Measurements from ENCODE around the gene STAB1.

STAB1 gene

GRCh38 chr3:52507359-52507758 lies 12.2 kb downstream of the STAB1 start:
- DNase-seq, result no peak

GRCh38 chr3:52509753-52510328 lies 14.7 kb downstream of the STAB1 start:
- no peak for DNase-seq

GRCh38 chr3:52511509-52511908 lies 16.4 kb downstream of the STAB1 start:
- DNase-seq, result no peak

DNA sequence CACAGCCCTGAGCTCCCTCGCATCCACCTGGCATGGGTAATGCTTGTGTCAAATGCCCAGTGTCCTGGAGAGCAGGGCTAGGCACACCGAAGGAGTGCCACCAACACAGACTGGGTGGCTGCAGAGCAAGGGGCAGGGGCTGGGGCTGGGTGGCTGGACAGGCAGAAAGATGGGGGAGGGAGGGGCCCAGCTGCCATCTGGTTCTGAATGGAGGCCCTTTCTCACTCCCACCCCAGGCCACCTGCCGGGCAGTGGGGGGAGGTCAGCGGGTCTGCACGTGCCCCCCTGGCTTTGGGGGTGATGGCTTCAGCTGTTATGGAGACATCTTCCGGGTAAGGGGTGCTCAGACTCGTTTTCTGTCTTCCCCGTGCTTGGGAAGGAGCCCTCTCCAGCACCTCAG lies 17.0 kb downstream of the STAB1 start:
- no peak for DNase-seq

- DNase-seq, result no peak
Measured at GRCh38 chr3:52512727-52513126, 17.6 kb downstream of the STAB1 start.

DNA sequence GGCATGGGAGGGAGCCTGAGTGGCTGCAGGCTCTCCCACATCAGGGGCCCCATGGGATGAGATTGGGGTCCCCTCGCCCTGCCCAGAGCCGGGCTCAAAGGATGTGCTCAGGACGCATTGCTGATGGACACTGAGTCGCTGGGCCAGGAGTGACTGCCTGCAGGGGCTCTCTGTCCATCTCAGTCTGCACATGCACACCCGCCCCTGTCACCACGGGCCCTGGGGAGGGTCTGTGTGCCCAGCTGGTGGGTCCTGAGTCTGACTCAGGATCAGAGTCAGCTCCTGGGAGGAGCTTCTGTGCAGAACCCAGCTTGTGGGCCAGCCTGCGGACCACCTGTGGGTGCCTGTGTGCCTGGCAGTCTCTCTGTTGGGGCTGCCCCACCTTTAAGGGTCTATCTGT lies 18.1 kb downstream of the STAB1 start:
- no peak for DNase-seq

DNA sequence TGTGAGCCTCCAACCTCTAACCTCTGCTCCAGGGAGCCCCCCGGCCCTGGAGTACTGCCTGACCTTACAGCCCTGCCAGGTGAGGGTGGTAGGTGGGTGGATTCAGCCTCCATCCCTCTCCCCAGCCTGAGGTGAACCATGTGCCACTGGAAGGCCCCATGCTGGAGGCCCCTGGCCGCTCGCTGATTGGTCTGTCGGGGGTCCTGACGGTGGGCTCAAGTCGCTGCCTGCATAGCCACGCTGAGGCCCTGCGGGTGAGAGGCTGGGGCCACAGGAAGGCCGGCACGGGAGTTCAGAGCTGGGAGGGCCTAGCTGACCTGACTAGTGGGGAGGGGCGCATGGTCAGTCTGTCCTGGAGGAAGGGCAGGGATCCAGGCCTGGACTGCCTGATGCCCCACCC lies 19.4 kb downstream of the STAB1 start:
- no peak for DNase-seq

- DNase-seq, result no peak
Measured at GRCh38 chr3:52515192-52515591, 20.1 kb downstream of the STAB1 start.

DNA sequence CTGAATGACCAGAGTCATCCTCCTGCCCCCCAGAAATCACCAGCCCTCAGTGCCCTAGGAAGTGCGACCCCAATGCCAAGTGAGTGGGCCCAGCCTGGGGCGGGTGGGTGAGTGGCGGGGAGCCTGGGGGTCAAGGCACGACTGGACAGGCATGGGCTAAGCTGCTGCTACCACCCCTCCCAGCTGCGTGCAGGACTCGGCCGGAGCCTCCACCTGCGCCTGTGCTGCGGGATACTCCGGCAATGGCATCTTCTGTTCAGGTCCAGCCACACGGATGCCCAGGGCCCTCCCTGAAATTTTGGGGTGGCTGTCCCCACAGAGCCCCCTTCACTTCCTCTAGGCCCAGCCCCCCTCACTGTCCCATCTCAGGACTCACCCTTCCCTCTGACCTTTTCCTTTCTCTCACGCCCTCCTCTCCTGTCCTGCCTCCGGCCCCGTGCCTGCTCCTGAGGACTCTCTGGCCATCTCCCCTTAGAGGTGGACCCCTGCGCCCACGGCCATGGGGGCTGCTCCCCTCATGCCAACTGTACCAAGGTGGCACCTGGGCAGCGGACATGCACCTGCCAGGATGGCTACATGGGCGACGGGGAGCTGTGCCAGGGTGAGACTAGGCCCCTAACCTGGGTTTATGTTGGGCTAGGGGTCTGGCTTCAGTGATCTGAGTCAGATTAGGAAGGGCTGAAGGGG lies 21.5 kb downstream of the STAB1 start:
- no peak for DNase-seq

GRCh38 chr3:52517796-52518722 lies 22.9 kb downstream of the STAB1 start:
- DNase-seq, result no peak

GRCh38 chr3:52518723-52519444 lies 23.7 kb downstream of the STAB1 start:
- no peak for DNase-seq

DNA sequence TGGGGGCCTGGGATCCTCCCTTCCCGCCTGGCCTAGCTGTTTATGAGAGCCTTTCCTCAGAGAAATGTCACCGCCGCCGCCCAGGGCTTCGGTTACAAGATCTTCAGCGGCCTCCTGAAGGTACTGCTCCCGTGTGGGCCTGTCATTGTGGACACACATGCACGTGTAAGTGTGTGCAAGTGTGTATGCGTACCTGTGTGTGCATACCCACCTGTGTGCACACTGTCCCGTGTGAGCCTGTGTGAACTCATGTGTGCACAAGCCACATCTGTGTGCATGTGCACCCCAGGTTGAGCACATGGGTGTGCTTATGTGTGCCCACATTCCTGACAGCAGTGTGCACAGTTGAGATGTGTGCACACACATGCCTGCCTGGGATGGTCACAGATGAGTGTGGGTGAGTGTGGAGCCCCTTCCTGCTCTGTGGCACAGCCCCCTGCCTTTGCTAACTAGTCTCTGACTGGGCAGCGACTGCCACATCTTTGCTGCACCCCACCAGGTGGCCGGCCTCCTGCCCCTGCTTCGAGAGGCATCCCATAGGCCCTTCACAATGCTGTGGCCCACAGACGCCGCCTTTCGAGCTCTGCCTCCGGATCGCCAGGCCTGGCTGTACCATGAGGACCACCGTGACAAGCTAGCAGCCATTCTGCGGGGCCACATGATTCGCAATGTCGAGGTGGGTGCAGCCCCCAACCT lies 24.5 kb downstream of the STAB1 start:
- no peak for DNase-seq

DNA sequence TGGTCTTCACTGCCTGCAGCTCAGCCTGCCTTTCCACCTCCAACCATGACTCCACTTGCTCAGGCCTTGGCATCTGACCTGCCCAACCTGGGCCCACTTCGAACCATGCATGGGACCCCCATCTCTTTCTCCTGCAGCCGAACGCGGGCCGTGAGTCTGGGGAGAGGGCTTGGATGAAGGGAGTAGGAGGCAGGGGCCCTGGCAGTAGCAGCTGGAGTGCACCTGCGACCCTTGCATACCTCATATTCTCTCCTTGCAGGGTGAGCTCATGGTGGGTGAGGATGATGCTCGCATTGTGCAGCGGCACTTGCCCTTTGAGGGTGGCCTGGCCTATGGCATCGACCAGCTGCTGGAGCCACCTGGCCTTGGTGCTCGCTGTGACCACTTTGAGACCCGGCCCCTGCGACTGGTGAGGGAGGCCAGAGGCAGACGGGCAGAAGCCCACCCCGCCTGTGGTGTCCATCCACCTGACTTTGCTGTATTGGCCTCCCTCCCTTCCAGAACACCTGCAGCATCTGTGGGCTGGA lies 25.1 kb downstream of the STAB1 start:
- no peak for DNase-seq

- DNase-seq, result no peak
Measured at GRCh38 chr3:52520716-52521487, 25.8 kb downstream of the STAB1 start.

GRCh38 chr3:52521488-52521824 lies 26.3 kb downstream of the STAB1 start:
- DNase-seq, result no peak

DNA sequence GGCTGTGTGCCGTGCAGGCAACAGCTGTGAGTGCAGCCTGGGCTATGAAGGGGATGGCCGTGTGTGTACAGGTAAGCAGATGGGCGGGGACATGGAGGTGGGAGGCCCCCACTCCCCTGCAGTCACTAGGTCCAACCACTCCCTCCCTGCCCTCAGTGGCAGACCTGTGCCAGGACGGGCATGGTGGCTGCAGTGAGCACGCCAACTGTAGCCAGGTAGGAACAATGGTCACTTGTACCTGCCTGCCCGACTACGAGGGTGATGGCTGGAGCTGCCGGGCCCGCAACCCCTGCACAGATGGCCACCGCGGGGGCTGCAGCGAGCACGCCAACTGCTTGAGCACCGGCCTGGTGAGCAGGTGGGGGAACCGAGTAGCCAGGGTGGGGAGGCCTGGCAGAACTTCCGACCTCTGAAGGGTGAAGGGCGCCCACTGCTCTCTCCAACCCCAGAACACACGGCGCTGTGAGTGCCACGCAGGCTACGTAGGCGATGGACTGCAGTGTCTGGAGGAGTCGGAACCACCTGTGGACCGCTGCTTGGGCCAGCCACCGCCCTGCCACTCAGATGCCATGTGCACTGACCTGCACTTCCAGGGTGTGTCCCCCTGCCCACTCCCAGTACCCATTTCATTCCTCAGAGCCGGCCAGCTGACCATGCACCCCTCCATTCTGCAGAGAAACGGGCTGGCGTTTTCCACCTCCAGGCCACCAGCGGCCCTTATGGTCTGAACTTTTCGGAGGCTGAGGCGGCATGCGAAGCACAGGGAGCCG lies 26.9 kb downstream of the STAB1 start:
- no peak for DNase-seq

- no peak for DNase-seq
Measured at GRCh38 chr3:52522651-52523251, 27.6 kb downstream of the STAB1 start.

DNA sequence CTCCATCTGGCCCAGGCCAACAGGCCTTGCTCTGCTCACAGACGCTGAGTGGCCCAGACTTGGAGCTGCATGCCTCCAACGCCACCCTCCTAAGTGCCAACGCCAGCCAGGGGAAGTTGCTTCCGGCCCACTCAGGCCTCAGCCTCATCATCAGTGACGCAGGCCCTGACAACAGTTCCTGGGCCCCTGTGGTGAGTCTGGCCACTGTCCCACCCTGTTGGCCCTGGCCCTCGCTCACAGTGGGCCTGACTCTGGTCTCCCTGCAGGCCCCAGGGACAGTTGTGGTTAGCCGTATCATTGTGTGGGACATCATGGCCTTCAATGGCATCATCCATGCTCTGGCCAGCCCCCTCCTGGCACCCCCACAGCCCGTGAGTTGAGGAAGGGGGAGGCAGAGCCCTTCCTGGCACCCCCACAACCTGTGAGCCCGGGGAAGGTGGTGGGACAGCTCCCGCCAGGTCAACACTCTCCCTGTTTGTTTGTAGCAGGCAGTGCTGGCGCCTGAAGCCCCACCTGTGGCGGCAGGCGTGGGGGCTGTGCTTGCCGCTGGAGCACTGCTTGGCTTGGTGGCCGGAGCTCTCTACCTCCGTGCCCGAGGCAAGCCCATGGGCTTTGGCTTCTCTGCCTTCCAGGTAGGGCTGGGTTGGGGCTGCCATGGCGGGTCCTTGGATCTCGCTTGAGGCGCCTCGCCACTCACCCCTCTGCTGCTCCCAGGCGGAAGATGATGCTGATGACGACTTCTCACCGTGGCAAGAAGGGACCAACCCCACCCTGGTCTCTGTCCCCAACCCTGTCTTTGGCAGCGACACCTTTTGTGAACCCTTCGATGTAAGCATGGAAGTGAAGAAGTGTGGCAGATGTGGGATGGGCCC lies 28.5 kb downstream of the STAB1 start:
- no peak for DNase-seq

GRCh38 chr3:52524258-52524751 lies 29.2 kb downstream of the STAB1 start:
- no peak for DNase-seq
